DND-41 (cell line): ENCODE results near the gene AMER2.

Experiments used
- CTCF ChIP-seq: IDR thresholded peaks from 2 replicates; pipeline ENCODE4 v1.5.1; 2012; ENCODE audit warnings: borderline replicate concordance, low read length, moderate library complexity, mild to moderate bottlenecking; ENCODE audit not compliant: poor library complexity, severe bottlenecking; ENCODE audit errors: extremely low read depth
- EZH2 ChIP-seq: IDR thresholded peaks from 3 replicates; pipeline ENCODE4 v1.6.1; 2012; ENCODE audit warnings: borderline replicate concordance, low read depth, mild to moderate bottlenecking, moderate library complexity, low read length, inconsistent platforms; ENCODE audit not compliant: severe bottlenecking

DNA sequence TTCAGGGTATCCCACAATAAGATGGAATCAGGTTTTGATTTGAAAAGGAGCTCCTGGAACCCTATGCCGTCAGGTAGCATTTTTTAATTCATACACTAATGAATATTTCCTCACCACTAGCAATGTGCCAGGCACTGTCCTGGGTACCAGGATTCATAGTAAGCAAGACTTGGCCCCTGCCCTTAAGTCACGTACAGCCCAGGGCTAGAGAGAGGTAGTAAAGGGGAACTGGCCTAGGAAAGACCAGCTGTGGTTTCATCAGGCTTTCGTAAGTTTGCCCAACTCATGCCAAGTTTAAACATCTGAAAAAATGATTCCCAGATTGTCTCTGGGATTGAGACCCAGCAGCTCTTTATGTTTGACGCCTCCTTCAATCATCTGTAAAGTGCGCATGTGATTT, 45.9 kb upstream of the AMER2 start:
- TF ChIP-seq CTCF (no peak), EZH2 (no peak)
